G401 (cell line): ENCODE data around the gene HTT. TPM values are rescaled to one million over a fixed set of nuclear protein-coding genes. Genes with fewer than 3 reads are reported as not detected.
"Not testable (repeated sequence)": the region's sequence is repeated elsewhere in the genome, so short reads cannot be mapped to it uniquely, and the experiment has no call there.

Experiments used
- DNase-seq: peaks from one replicate; pipeline ENCODE4 v3.0.0-alpha.2; 2015; ENCODE audit warnings: low spot score
- in situ Hi-C: cut with HindIII; loops from 2 replicates; pipeline ENCODE4 v1.10.0; 2016; ENCODE audit warnings: low sequenced_read_pairs, mixed read lengths
- total RNA-seq: library from RNA; depleted of rRNA; stranded (reverse); fragments of >200 nt; shearing (Covaris generic); gene quantifications from 2 replicates; pipeline ENCODE4 v1.2.3, GENCODE V29; 2014

Gene HTT
- total RNA-seq, 1 experiment from 2014 or later: 52.6 TPM

DNA sequence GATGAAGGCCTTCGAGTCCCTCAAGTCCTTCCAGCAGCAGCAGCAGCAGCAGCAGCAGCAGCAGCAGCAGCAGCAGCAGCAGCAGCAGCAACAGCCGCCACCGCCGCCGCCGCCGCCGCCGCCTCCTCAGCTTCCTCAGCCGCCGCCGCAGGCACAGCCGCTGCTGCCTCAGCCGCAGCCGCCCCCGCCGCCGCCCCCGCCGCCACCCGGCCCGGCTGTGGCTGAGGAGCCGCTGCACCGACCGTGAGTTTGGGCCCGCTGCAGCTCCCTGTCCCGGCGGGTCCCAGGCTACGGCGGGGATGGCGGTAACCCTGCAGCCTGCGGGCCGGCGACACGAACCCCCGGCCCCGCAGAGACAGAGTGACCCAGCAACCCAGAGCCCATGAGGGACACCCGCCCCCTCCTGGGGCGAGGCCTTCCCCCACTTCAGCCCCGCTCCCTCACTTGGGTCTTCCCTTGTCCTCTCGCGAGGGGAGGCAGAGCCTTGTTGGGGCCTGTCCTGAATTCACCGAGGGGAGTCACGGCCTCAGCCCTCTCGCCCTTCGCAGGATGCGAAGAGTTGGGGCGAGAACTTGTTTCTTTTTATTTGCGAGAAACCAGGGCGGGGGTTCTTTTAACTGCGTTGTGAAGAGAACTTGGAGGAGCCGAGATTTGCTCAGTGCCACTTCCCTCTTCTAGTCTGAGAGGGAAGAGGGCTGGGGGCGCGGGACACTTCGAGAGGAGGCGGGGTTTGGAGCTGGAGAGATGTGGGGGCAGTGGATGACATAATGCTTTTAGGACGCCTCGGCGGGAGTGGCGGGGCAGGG lies 568 bp downstream of the HTT start:
- in situ Hi-C loops: no loop called here
- DNase-seq: peak; percentile 32

DNA sequence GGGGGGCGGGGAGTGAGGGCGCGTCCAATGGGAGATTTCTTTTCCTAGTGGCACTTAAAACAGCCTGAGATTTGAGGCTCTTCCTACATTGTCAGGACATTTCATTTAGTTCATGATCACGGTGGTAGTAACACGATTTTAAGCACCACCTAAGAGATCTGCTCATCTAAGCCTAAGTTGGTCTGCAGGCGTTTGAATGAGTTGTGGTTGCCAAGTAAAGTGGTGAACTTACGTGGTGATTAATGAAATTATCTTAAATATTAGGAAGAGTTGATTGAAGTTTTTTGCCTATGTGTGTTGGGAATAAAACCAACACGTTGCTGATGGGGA lies 1.1 kb downstream of the HTT start:
- DNase-seq: no peak
- in situ Hi-C loops: no loop called here

DNA sequence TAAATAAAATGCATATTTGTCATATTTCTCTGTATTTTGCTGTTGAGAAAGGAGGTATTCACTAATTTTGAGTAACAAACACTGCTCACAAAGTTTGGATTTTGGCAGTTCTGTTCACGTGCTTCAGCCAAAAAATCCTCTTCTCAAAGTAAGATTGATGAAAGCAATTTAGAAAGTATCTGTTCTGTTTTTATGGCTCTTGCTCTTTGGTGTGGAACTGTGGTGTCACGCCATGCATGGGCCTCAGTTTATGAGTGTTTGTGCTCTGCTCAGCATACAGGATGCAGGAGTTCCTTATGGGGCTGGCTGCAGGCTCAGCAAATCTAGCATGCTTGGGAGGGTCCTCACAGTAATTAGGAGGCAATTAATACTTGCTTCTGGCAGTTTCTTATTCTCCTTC lies 3.3 kb downstream of the HTT start:
- DNase-seq: no peak
- in situ Hi-C loops: no loop called here

DNA sequence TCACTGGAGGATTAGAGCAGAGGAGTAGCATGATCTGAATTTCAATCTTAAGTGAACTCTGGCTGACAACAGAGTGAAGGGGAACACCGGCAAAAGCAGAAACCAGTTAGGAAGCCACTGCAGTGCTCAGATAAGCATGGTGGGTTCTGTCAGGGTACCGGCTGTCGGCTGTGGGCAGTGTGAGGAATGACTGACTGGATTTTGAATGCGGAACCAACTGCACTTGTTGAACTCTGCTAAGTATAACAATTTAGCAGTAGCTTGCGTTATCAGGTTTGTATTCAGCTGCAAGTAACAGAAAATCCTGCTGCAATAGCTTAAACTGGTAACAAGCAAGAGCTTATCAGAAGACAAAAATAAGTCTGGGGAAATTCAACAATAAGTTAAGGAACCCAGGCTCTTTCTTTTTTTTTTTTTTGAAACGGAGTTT lies 5.2 kb downstream of the HTT start:
- in situ Hi-C loops: no loop called here
- no peak for DNase-seq

DNA sequence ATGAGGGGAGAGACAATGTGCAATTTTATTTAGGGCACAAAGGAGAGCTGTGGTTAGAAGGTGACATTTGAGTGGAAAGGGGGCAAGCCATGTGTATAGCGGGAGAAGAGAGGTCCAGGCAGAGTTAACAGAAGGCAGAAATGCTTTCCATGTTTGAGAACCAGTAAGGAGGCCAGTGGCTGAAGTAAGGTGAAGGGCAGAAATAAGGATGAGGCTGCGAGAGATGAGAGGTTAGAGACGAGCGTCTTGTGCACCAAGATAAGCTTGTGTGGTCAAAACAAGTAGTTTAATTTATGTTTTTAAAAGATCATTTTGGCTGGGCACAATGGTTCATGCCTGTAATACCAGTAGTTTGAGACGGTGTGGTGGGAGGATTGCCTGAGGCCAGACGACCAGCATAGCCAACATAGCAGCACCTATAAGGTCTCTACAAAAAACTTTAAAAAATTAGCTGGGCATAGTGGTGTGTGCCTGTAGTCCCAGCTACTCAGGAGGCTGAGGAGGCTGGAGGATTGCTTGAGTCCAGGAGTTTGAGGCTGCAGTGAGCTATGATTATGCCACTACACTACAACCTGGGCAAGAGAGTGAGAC lies 8.5 kb downstream of the HTT start:
- in situ Hi-C loops: no loop called here
- DNase-seq: no peak

DNA sequence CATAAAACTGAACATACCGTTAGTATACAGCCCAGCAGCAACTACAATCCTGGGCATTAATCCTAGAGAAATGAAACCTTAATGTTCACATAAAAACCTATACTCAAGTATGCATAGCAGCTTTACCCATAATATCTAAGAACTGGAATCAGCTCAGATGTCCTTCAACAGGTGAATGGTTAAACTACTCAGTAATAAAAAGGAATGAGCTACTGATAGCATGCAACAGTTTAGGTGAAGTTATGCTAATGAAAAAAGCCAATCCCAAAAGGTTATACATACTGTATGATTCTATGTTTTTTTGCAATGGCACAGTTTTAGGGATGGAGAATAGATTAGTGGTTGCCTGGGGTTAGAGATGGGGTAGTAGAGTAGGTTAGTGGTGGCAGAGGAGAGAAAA lies 9.3 kb downstream of the HTT start:
- no peak for DNase-seq
- in situ Hi-C loops: no loop called here

DNA sequence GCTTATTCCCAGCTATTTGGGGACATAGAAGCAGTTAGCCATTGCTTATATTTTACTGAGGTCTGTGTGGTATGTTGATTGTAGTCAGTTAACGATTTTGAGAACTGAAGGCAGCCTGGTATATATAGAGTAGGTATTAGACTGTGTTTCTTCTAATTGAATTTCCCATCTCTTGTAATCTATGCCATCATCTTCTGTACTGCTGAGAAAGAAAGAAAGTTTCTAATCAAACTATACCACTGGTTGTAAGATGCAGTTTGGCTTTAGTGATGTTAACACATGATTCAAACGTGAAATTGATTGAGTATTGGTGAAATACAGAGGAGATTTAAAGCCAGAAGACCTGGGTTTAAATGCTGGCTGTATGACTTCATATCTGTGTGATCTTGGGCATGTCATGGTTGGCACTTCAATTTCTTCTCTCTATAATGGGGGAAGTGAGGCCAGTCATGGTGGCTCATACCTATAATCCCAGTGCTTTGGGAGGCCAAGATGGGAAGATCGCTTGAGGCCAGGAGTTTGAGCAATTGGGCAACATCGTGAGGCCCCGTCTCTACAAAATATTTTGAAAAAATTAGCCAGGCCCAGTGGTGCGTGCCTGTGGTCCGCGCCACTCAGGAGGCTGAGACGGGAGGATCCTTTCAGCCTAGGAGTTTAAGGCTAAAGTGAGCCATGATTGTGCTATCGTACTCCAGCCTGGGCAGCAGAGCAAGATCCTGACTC lies 11.6 kb downstream of the HTT start:
- in situ Hi-C loops: no loop called here
- no peak for DNase-seq

DNA sequence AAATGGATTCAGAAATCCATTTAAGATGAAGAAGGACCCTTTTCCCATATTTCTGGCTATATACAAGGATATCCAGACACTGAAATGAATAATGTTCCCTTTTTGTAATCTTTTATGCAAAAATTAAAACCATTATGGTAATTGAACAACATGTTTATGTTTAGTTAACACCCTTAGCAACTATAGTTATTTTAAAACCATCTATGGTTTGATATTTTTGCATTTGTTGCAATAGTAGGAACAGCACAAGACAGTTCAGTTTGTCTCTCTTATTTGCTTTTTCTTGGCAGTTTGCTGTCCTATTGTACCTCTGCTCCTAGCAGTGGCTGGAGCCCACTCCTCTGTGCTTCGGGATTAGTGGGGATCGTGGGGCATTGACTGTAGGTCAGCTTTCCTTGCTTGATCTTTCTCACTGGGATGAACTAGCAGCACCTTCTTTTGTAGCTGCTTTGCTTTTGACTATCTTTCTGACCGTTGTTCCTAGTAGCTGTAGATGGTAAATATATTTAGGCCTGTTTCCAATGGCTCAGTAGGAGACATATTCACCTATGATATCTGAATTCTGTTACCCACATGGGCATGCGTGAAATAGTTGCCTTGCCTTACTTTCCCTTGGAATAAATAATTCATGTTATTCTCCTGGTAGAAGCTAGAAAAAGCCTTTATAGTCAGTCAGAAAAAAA lies 12.8 kb downstream of the HTT start:
- in situ Hi-C loops: no loop called here
- no peak for DNase-seq

DNA sequence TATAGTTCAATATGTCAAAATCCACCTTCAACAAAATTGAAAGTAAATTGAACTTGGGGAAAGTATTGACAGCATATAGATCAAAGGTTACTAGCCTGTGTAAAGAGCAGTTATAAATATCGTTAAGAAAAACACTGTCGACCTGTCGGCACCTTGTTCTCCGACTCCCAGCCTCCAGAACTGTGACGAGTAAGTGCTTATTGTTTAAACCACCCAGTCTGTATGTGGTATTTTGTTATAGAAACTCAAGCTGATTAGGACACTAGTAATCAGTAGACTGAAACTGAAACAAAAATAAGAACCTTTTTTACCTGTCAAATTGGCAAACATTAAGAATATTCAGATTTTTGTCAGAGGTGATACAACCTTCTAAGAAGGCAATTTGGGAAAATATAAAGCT lies 17.0 kb downstream of the HTT start:
- DNase-seq: no peak
- in situ Hi-C loops: no loop called here

DNA sequence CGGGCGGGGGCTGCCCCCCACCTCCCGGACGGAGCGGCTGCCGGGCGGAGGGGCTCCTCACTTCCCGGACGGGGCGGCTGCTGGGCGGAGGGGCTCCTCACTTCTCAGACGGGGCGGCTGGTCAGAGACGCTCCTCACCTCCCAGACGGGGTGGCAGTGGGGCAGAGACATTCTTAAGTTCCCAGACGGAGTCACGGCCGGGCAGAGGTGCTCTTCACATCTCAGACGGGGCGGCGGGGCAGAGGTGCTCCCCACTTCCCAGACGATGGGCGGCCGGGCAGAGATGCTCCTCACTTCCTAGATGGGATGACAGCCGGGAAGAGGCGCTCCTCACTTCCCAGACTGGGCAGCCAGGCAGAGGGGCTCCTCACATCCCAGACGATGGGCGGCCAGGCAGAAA lies 20.2 kb downstream of the HTT start:
- in situ Hi-C loops, DNase-seq: not testable (repeated sequence)

DNA sequence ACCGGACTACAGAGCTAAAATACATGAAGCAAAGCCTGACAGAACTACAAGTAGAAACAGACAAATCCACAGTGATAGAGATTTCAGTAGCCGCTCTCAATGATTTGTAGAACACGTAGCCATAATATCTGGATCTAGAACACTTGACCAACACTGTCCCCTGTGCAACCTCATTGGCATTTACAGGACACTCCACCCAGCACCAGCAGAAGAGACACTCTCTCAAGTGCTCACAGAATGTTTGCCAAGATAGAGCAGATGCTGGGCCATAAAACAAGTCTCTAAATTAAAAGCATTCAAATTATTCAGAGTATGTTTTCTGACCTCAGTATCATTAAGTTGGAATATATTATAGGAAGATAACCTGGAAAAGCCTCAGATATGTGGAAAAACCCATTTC lies 21.7 kb downstream of the HTT start:
- in situ Hi-C loops: no loop called here
- no peak for DNase-seq

DNA sequence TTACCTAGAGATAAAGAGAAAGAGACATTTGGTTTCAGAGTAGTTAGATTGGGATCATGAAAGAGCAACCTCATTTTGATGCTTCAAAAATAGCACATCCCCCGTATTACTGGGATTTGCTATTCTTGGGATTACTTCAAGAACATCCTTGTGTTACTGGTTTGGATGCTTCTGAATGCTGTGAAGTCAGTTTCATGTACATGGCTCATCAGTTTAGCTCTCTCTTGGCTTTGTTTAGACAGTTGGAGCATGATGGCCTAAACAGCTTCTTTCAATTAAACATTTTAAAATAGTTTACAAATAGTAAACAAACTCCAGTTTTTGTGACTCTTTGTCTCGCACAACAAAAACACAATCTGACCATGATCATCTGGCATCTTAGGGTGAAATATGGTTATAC lies 23.9 kb downstream of the HTT start:
- in situ Hi-C loops: no loop called here
- DNase-seq: no peak

DNA sequence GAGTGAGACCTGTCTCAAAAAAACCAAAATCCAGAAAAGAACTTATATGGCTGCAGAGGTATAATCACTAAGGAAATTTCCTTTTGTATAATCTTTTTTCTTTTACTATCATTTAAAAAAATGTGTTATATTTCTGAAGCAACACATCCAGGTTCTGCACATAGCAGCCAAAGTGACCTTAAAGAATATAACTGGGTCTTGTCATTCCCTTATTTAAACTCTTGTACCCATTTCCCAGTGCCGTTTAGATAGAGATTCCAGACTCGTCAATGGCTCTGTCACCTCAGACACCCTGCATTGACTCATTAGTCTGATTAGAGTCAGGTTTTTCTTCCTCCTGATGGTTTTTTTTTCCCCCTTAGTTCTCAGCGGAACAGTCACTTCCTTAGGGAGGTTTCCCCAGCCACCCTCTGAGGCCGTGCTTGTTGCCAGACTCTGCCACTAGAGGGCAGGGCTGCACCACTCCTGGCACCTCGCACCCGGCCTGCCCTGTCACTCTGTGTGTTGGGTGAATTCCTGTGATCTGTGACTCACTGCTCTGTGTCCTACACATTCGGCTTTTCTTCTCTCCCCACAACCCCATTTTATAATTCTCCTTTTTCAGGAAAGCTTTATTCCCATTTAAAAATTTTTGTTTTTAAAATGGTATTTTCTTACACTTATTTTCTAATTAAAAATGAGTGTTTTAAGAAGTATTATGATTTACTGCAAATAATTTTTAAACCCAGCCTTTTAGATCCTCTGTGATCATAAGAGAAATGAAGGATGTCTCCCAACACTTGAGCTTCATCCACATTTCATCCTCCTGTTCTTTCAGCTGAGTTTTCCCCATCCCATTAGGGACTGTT lies 32.1 kb downstream of the HTT start:
- peak; percentile 84 for DNase-seq
- in situ Hi-C loops: no loop called here

DNA sequence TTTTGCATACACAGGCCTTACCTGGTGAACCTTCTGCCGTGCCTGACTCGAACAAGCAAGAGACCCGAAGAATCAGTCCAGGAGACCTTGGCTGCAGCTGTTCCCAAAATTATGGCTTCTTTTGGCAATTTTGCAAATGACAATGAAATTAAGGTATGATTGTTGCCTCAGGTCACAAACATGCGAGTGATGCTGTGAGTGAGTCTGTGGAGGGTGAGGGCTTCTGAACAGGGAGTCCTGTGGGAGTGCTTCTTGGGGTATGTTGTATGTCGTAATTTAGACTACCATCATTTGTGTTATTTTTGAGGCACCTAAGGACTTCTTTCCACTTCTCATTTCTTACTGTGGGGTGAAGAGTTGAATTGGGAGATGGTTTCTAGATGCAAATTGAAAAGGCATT lies 32.8 kb downstream of the HTT start:
- no peak for DNase-seq
- in situ Hi-C loops: no loop called here

DNA sequence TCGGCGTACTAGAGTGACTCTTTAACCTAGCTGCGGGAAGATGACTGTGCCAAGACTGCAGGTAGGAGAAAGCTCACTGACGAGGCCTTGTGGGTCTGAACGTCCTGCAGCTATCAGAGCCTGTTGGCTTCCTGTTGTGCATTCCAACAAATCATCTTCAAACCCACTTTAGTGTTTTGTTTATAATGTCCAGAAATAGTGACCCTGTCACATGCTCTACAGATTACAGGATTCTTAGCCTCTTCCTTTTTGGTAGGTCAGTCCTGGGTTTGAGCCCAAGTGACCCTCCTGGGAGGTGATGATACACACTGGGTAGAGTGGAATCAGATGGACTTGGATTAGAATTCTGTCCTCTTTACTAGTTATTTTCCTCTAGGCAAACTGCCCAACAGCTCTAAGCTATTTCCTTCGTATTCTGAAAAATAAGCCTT lies 33.2 kb downstream of the HTT start:
- peak; percentile 10 for DNase-seq
- in situ Hi-C loops: no loop called here

DNA sequence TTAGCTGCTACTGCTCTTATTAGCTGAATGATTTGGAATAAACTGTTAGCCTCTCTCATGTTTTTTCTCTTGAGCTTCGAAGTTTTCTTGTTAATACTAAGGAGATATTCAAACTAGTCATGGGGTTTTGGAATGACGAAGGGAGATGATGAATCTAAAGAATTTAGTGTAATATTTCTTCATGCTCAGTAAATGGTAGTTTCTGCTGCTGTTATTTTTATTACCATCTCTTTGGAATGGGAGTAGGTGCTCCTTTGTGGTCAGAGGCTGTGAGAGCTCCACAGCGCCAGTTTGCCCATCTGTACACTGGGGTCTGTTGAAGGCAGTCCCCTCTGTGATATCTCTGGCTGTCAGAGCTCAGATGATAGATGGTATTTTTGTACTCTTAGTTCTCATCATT lies 33.7 kb downstream of the HTT start:
- no peak for DNase-seq
- in situ Hi-C loops: no loop called here

DNA sequence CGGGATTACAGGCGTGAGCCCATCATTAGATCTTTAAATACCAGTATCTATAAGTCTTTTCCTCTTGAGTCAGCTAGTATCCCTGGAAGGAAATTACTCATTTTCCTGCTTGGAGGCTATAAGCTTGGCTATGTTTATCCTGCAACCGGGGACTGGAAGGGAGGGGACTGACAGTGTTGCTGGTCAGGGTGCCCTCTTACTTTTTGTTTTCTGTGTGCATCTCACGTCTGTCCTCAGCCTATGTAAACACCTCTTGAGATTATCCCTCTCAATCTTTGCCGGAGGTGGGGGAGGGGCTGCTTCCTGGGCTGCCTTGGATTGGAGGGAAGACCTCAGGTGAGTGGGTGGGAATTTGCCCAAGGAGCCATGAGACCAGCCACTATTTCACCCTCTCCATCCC lies 37.0 kb downstream of the HTT start:
- DNase-seq: no peak
- in situ Hi-C loops: no loop called here

DNA sequence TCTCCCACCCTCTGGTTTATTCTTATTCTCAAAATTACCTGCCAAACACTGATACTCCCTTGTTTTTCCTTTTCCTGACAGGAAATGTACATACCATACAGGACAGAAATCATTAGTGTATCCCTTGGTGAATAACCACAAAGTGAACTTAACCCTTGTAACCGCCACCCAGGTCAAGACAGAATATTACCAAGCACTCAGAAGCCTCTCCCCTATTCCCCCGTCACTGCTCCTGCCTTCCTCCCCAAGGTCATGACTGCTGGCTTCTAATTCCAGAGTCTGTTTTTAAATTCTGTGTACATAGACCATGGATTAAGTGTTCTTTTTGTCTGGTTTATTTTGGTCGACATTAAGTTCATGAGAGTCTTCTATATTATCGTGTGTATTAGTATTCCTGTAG lies 37.7 kb downstream of the HTT start:
- in situ Hi-C loops: no loop called here
- DNase-seq: no peak
